GM18867 (cell line): Measurements from ENCODE around the gene XPO6.

ENCODE experiments used
- ATAC-seq: cut with Tn5 transposase; IDR thresholded peaks from one replicate; pipeline ENCODE4 v1.9.1; 2021; ENCODE audit warnings: mild to moderate bottlenecking, moderate library complexity; ENCODE audit not compliant: unreplicated experiment

Gene XPO6

DNA sequence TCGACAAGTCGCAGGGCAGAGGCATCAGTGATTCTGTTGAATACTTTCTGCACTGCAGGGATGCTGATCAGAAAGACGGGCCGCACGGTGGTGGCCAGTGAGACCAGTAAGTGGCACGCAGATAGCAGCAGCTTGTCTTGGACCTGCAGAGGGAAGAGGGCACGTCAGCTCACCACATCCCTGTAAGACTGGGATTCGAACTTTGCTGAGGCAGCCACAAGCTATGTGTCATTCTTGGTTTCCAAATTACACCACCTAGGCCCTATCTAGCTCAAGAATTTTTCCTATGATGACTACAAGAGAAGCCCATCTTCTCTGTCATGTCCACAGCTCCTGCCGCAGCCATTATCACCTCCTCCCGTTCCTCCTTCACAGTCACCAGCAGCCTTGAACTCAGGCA lies 98.9 kb downstream of the XPO6 start:
- ATAC-seq = no peak

DNA sequence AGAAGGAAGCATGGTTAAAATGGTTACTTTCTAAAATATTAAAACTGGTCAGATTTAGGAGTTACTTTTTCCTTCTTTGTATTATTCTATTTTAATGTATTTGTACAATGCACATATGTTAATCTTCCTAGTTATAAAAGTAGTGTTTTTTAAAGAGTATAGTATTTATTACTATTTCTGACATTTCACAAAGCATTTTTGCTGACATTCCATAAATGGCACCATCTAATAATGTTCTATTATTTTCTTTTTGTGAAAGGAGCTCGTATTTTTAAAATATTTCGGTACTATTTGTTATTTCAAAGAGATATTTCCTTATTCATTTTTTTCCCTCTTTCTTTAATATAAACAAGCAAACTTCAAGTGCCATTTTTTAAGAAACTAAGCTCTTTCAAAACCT lies 100.8 kb downstream of the XPO6 start:
- ATAC-seq = no peak

DNA sequence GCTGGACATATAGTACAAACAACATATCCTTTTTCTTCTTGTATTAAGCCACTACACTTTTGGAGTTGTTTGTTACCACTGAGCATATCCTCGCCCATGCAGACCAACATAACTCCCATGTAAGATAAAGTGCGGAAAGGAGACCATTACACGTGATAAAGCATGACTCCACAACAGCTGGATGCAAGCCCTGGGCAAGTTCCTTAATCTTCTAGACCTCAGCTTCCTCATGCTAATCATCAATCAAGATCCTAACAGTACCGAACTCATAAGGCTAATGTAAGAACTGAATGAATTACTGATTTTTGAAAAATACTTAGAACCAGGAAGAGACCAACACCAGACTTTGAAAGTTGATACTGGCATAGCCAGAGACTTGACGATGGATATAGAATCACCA lies 101.3 kb downstream of the XPO6 start:
- no peak for ATAC-seq

DNA sequence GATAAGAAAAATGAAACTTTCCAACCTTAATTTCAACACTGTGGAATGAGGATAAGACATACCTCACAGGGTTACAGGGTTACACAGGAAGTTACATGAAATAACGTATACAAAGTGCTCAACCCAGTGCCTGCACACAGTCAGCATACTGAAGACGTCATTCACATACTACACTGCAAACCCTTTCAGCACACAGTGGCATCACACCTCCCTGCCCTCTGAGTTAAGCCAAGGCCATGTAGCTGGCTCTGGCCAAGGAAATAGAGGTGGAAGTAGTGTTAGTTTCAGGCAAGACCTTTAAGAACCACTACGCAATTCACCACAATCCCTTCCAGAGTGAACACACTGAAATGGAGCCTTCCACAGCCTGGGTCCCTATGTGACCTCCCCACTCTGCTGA lies 101.7 kb downstream of the XPO6 start:
- no peak for ATAC-seq

DNA sequence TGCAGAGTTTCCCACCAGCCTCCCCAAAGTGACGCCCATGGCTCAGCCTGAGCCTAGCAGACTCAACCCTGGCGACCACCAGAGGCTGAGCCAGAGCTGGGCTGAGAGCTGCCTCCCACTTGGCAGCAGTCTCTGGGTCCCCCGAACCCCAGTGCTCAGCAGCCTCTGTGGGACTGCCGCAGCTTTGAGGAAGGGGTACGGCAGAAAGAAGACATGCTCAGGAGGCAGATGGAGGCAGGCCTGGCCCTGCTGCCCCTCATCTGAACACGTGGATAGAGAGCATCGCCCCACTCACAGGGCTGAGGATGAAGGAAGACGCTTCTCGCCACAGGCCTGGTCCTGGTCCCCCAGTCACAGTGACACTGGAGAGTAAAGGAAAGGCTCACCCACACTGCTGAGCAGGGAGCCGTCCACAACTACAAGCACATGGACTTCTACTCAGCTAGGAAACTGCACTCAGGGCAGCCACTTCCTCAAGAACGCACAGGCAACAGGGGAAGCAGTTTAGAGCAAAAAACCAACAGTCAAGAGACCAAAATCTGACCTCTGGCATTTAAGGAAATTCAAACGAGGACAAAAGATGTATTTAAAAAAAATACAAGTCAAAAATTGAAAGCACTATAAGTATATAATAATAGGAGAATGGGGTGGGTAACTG lies 103.0 kb downstream of the XPO6 start:
- no peak for ATAC-seq

DNA sequence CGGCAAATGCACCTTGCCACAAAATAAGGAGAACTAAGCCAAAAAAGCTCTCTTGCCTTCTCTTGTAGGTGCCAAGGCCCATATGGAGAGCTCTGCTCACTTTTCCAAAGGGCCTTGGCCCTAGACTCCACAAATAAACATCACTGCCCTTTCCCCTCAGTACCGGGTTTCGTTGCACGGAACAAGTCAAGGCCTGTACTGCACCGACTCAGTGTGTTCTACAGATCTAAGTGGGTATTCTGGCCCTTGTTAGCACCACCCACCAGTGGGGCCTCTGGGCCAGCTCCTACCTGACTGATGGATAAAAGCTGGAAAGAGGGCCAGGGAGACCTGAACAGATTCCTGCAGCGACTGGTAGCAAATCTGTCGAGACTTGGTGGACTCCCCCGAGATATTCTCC lies 104.5 kb downstream of the XPO6 start:
- no peak for ATAC-seq

DNA sequence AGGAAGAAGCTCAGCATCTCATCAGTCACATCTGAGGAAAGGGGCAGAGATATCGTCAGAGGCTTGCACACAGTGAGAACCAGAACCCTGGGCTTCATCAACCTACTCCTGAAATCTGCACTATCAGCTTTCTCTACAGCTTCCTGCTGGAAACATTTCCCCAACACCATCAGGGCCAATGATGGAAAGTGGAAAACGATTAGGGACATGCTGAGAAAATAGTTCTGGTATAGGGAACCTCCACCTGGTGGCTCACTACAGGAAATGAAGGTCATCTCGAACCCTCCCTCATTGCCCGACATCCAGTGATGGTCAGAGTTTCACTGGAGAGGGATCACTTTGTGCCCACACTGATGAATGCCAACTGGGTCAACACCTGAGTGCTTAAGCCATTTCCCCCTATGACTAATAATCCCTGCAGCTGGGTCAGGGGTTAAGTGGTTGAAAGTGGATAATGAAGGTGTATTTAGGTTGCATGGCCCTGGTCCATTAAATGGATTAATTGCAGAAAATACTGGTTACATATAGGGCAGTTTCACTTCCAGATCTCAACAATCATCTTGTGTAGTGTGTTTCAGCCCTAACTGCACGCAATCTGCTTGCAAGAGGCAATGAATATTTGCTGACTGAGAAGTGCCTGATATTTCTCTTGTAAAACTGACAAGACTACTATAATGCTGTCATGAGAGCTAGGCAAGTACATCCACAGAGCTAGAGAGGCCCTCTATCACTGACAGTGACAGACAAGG lies 105.1 kb downstream of the XPO6 start:
- no peak for ATAC-seq

DNA sequence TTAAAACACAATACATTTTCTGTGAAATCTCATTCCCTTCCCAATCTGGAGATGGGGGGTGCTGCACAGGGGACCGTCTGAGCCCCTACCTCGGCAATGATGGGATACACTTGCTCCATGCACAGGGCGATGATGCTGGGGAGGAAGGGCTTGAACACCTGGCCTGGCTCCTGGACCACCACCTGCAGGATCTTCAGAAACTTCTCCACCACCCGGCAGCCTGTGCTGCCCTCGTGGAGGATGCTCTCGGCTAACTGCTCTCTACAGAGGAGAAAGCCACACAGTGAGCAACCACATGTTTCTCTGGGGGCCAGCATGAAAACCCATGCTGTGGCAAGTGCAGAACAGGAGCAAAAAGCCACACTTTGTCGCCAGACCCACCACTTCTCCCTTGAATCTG lies 105.8 kb downstream of the XPO6 start:
- no peak for ATAC-seq

DNA sequence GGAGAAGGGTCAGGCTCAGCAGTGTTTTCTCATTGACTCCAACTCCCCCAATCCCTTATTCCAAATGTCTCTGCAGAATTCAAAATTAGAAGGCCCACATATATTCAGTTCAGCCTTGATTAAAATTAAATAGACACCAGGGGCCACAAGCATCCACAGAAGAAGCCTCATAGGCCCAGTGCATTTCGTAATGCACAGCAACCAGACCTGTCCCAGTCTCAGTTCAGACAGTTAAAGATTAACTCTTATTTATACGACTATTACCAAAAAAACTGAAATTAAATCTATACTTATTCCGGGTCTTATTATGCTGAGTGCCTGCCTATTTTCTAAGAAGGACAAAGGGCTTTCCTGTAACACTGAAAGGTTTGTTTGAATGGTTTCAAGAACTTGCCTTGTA lies 106.5 kb downstream of the XPO6 start:
- ATAC-seq = no peak

DNA sequence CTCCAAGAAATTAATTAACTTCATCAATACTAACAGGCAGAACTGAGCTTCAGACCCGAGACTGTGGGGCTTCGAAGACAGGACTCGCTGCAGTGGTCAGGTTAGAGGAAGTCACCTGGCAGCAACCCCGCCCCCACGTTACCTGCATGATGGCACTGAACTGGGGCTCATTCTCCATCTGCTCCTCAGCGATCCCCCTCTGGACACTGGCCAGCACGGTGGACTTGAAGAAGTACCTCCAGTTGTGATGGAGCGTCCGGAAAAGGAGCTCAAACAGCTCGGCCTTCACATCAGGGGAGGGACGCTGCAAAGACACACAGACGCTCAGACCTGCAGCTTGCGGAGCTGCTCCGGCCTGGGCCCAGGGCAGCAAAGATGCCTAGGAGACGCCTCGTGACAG lies 107.4 kb downstream of the XPO6 start:
- no peak for ATAC-seq

DNA sequence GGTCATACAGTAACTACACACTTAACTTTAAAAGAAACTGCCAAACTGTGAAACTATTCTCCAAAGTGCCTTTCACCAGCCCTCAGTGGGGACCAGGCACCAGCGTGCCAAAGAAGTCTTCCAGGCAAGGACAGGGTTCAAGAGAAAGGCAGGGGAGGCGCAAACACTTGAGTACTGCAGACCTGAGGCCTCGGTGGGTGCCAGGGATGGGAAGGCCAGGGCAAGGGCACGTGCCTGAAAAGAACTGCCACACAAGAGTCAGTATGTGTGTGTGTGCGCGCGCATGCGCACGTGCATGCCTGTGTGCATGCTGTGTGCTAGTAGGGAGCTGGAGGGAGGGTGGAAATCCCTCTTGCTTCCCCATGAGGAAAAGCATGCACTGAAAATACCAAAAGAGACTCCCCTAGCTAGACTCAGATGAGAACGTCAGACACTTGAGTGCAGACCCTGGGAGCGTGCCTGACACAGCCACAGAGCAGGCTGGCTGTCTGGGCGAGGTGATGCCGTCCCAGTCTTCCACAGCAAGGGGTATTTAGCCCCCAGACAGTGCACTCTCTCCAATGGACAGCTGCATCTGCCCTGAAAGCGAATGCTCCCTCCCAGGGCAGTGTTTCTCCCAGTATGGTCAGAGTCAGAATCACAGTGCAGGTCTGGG lies 108.1 kb downstream of the XPO6 start:
- no peak for ATAC-seq

DNA sequence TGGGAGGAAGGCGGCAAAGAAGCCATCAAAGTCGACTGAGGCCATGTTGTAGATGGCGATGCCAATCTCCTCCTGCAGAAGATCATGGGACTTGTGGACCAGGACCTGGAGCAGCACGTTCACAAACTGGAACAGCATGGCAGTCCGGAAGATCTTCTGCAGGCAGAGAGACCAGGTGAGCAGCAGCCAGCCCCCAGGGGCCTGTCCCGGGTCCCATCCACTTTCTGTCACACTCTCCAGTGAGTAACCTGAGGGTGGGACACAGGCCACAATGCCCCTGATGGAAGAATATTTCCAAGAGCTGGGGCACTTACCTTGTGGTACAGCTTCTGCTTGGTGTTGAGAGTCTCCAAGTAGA lies 110.3 kb downstream of the XPO6 start:
- no peak for ATAC-seq

DNA sequence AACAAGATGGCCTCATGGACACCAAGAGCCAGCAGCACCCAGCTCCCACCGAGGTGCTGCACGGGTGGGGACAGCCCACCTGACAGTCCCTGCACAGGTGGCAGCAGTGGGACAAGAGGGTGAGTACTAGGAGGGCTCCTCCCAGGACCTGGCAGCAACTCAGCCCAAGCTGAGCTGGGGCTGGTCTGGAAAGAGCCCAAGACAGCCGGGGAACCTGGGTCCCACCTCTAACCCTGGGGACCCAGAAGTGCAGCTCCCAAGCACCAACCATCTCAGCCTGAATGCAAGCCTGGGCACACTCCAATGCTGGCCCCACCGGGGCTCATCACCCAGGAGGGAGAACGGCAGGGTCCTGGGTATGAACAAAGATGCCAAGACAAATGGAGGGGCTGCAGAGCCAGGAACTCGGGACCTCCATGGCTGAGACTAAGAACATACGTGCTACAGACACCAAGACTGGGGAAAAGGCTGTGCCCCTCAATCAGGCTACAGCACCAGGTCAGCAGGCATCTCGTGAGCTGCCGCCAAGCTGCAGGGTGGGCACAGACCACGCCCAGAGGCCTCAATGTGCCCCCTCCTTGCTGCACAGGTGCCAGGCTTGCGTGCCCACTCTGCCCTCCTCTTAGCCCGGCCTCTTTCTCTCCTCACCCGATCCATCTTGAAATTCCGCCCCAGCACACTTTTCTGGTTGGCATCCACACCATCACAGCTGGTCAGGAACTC lies 110.8 kb downstream of the XPO6 start:
- no peak for ATAC-seq

DNA sequence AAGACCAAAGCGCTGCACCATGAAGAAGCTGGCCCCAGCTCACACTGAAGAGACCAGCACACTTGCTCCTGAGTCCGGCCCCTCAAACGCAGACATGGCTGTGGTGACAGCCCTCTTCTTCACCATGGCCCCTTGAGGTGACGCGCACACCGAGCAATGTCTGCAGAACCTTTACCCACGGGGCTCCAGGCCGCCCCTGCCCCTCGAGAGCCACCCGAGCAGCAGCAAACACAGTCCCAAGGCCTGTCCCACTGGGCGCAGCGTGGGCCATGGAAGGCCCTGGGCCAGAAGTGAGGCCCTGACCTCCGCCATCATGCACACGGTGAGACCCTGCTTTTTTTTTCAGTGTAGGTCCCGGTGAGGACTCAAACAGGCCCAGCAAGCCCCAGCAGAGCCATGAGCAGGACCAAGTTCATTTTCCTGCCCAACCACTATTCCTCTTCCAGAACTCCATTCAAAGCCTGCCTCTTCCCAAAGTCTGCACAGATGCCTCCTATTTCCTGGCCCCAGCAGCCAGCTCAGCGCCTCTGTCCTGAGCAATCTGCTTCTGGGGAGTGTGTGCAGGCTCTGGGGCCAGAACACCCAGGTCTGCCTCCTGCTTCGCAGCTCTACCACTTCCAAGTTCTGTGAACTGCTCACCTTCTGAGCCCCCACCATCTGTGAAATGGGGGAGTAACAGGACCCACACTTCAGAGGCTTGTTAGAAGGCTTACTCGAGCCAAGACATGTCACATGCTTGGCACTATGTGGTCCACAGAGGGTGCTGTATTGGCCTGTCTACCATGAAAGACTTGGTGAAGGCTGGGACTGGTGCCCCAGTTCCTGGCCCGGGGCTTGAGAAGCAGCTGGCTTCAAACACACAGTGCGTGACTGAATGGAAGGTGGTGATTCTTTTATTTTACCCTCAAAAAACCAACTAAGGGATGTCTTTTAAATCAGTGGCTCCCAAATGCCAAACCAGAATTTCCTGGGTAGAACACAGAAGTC lies 112.5 kb downstream of the XPO6 start:
- ATAC-seq = no peak

DNA sequence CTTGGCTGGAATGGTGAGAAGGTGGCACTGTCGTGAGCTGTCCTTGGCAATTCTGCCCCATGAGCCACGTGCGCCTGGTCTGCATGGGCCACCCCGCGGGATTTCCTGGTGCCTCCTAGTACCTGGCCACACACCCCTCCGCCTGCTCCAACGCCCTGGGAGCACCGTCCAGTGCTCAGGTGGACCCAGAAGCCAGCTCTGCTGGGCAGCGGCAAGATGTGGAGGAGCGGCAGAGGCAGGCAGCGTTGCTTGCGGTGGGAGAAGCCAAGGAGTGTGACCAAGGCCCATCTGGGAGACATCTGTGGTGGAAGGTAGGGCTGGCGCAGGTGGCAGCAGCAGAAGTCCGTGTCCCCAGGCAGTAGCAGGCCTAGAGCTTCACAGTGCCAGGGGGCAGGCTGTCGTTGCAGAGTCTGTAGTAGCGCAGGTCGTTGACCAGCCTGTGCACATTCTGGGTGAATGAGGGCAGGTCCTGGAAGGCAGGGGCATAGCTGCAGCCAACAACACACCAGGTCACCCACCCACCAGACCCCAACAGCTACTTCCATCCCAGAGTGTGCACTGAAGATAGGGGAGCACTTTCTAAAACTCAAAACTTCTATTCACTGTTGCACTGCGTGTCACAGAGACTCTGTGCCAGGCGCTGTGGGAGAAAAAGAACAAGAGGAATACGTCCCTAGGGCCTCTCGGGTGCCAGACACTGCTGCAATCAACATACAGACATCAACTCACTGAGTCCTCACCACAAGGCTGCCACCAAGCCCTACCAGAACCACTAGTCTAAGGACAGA lies 113.4 kb downstream of the XPO6 start:
- ATAC-seq = no peak

DNA sequence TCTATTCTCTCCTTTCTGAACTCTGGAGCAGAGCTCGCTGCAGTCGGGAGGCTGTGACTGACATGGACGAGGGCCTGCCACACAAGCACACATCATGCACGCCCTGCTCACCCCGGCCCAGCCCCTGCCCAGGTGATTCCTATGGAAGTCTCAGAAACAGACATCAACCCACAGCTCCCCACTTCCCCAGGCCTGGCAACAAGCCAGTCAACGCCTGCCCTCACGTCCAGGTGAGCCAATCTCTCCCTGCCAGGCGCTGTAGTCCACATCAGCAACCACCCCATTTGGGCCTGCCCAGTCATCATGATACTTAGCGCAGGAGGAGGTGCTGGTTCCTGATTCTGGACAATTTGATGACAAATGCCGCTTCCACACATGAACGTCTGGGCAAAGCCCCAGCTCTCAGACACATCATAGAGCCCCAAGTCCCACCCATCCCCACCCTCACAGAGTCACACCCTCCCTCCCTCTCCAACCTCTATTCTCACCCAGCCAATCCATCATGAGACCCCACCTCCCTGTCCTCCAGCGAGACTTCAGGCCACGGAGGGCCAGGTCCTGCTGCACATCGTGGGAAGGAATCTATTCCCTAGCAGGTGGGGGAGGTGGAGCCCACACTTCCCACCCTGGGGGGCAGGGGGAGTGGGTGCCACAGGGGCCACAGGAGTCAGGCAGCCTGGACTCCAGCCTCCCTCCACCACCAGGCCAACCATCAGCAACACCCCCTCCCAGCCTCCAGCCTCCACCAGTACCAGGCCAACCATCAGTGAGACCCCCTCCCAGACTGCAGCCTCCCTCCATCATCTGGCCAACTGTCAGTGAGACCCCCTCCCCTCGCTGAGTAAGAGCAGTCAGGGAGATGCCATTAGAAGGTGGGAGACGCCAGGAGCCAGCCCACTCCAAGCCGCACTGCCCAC lies 114.5 kb downstream of the XPO6 start:
- ATAC-seq = no peak

DNA sequence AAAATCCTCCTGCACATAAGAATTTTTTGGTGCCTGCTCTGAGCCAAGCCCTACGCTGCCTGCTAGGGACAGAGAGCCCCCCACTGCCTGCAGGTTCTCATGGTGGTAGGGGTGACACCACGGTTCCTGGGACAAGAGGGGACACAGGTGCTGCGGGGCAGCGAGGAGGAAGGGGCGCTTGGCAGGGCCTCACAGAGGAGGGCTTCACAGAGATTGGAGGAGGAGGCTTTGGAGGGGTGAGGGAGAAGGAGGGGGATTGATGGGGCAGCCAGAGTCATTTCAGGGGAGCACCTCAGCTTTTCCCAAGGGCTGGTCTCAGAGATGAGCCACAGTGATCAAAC lies 118.4 kb downstream of the XPO6 start:
- ATAC-seq = no peak

DNA sequence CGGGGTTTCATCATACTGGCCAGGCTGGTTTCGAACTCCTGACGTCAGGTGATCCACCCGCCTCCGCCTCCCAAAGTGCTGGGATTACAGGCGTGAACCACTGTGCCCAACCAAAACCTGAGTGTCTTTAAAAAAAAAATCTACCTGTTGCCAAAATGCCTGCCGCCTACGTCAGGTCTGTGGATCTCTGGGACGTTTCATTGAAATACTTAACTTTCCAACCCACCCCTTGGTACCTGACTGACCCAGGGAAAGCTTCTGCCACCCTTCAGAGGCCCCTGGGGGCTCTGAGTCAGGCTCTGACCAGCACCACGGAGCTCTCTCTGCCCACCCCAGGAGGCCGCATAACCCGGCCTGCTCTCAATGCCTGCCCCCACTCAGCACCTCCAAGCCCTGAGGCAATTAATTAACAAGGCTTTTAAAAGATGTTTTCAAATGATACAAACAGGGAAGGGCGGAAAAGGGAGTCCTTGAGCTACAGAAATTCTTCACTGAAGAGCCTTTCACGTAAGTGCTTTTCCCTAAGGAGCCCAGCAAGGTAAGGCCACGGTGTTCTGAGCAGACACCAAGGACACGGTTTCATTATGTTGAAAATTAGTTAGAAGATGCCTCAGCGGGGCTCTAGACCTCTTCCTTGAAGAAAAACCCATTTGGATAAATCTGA lies 118.9 kb downstream of the XPO6 start:
- no peak for ATAC-seq
